SK-N-MC (cell line): ENCODE results near the gene CLEC4G.

Experiments used
- EZH2 ChIP-seq: fragments of 200-600 bp; sonication (generic); IDR thresholded peaks from one replicate; pipeline ENCODE4 v1.6.1; 2017; ENCODE audit warnings: antibody characterized with exemption
- POLR2AphosphoS5 ChIP-seq: IDR thresholded peaks from 2 replicates; pipeline ENCODE4 v1.6.1; 2012; ENCODE audit warnings: mild to moderate bottlenecking, low read depth, low read length, borderline replicate concordance

- no peak for TF ChIP-seq POLR2AphosphoS5
- no peak for TF ChIP-seq EZH2
These were observed 15.1 kb downstream of the CLEC4G start for GRCh38 chr19:7716762-7717161.
